Measurements from ENCODE around the gene YPEL2.

- TF ChIP-seq ETV6 (CRISPR knock-in tag; IDR thresholded peaks at IDR 0.05) (no peak), ZNF121 (CRISPR knock-in tag; IDR thresholded peaks at IDR 0.05) (no peak), GRHL2 (CRISPR knock-in tag; IDR thresholded peaks at IDR 0.05; ENCODE audit: insufficient replicate concordance, severe bottlenecking) (no peak), NFYB (CRISPR knock-in tag; conservative IDR thresholded peaks at IDR 0.05; ENCODE audit: low read depth) (no peak), ZBTB43 (CRISPR knock-in tag; IDR thresholded peaks at IDR 0.05) (no peak), SMAD3 (CRISPR knock-in tag; IDR thresholded peaks at IDR 0.05; ENCODE audit: borderline replicate concordance) (no peak)
- TF ChIP-seq, protein P1, sequence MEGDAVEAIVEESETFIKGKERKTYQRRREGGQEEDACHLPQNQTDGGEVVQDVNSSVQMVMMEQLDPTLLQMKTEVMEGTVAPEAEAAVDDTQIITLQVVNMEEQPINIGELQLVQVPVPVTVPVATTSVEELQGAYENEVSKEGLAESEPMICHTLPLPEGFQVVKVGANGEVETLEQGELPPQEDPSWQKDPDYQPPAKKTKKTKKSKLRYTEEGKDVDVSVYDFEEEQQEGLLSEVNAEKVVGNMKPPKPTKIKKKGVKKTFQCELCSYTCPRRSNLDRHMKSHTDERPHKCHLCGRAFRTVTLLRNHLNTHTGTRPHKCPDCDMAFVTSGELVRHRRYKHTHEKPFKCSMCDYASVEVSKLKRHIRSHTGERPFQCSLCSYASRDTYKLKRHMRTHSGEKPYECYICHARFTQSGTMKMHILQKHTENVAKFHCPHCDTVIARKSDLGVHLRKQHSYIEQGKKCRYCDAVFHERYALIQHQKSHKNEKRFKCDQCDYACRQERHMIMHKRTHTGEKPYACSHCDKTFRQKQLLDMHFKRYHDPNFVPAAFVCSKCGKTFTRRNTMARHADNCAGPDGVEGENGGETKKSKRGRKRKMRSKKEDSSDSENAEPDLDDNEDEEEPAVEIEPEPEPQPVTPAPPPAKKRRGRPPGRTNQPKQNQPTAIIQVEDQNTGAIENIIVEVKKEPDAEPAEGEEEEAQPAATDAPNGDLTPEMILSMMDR (IDR thresholded peaks at IDR 0.05): no peak
- TF ChIP-seq, protein P2, sequence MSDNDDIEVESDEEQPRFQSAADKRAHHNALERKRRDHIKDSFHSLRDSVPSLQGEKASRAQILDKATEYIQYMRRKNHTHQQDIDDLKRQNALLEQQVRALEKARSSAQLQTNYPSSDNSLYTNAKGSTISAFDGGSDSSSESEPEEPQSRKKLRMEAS (CRISPR knock-in tag; IDR thresholded peaks at IDR 0.05): no peak
- TF ChIP-seq, protein P3, sequence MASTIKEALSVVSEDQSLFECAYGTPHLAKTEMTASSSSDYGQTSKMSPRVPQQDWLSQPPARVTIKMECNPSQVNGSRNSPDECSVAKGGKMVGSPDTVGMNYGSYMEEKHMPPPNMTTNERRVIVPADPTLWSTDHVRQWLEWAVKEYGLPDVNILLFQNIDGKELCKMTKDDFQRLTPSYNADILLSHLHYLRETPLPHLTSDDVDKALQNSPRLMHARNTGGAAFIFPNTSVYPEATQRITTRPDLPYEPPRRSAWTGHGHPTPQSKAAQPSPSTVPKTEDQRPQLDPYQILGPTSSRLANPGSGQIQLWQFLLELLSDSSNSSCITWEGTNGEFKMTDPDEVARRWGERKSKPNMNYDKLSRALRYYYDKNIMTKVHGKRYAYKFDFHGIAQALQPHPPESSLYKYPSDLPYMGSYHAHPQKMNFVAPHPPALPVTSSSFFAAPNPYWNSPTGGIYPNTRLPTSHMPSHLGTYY (CRISPR knock-in tag; IDR thresholded peaks at IDR 0.05): no peak
- TF ChIP-seq, protein P4, sequence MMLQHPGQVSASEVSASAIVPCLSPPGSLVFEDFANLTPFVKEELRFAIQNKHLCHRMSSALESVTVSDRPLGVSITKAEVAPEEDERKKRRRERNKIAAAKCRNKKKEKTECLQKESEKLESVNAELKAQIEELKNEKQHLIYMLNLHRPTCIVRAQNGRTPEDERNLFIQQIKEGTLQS (CRISPR knock-in tag; conservative IDR thresholded peaks at IDR 0.05): no peak
- TF ChIP-seq, protein P5, sequence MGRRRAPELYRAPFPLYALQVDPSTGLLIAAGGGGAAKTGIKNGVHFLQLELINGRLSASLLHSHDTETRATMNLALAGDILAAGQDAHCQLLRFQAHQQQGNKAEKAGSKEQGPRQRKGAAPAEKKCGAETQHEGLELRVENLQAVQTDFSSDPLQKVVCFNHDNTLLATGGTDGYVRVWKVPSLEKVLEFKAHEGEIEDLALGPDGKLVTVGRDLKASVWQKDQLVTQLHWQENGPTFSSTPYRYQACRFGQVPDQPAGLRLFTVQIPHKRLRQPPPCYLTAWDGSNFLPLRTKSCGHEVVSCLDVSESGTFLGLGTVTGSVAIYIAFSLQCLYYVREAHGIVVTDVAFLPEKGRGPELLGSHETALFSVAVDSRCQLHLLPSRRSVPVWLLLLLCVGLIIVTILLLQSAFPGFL (CRISPR knock-in tag; IDR thresholded peaks at IDR 0.05; ENCODE audit: borderline replicate concordance): no peak
Measured at GRCh38 chr17:59357929-59358328, 26.5 kb downstream of the YPEL2 start.

Measured in WTC11 (cell line).